Measurements from ENCODE around the gene OLIG2. TPM values are rescaled to one million over a fixed set of nuclear protein-coding genes. Genes with fewer than 3 reads are reported as not detected.

OLIG2 gene
- polyA plus RNA-seq, 1 experiment = not detected

DNA sequence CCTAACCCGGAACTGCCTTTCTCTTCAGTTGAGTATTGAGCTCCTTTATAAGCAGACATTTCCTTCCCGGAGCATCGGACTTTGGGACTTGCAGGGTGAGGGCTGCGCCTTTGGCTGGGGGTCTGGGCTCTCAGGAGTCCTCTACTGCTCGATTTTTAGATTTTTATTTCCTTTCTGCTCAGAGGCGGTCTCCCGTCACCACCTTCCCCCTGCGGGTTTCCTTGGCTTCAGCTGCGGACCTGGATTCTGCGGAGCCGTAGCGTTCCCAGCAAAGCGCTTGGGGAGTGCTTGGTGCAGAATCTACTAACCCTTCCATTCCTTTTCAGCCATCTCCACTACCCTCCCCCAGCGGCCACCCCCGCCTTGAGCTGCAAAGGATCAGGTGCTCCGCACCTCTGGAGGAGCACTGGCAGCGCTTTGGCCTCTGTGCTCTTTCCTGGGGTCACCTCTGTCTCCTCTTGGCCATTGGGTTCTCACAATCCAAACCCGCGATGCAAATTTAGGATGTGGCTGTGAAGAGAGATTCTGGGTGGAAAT is 3.7 kb downstream of the OLIG2 start:
- CTCF ChIA-PET = interaction anchor here (1.1 kb wide), 1 partner anchor 26 kb away, joined by 4 read pairs; no protein-coding TSS in a partner anchor
- peaks cover 75% of the 10 kb centered on the region for H3K27me3 ChIP-seq (ENCODE audit: control insufficient read depth, insufficient read depth, low read length)
- DNase-seq (ENCODE audit: low read depth) = no peak
- POLR2A ChIA-PET = no interaction called here
- TF ChIP-seq, protein P1, sequence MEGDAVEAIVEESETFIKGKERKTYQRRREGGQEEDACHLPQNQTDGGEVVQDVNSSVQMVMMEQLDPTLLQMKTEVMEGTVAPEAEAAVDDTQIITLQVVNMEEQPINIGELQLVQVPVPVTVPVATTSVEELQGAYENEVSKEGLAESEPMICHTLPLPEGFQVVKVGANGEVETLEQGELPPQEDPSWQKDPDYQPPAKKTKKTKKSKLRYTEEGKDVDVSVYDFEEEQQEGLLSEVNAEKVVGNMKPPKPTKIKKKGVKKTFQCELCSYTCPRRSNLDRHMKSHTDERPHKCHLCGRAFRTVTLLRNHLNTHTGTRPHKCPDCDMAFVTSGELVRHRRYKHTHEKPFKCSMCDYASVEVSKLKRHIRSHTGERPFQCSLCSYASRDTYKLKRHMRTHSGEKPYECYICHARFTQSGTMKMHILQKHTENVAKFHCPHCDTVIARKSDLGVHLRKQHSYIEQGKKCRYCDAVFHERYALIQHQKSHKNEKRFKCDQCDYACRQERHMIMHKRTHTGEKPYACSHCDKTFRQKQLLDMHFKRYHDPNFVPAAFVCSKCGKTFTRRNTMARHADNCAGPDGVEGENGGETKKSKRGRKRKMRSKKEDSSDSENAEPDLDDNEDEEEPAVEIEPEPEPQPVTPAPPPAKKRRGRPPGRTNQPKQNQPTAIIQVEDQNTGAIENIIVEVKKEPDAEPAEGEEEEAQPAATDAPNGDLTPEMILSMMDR (IDR thresholded peaks at IDR 0.05; ENCODE audit: insufficient read depth, low read depth, low read length) = no peak
- no peak overlapping the region for H3K4me3 ChIP-seq (ENCODE audit: low read depth, low read length)
- no peaks in the 10 kb centered on the region for H3K36me3 ChIP-seq (ENCODE audit: control insufficient read depth, insufficient read depth, low read length)

GRCh38 chr21:33029975-33030461 is 4.3 kb downstream of the OLIG2 start:
- Histone ChIP-seq H3K27me3 (ENCODE audit: control insufficient read depth, insufficient read depth, low read length) (peaks cover 71% of the 10 kb centered on the region), H3K36me3 (ENCODE audit: control insufficient read depth, insufficient read depth, low read length) (no peaks in the 10 kb centered on the region), H3K4me3 (ENCODE audit: low read depth, low read length) (no peak overlapping the region)
- CTCF ChIA-PET = interaction anchor here (1.1 to 1.6 kb wide), 2 partner anchors 13 to 25 kb away, joined by 3 to 4 read pairs; no protein-coding TSS in a partner anchor
- no peak for DNase-seq (ENCODE audit: low read depth)
- POLR2A ChIA-PET = no interaction called here
- TF ChIP-seq, protein P1 (IDR thresholded peaks at IDR 0.05; ENCODE audit: insufficient read depth, low read depth, low read length) = no peak

DNA sequence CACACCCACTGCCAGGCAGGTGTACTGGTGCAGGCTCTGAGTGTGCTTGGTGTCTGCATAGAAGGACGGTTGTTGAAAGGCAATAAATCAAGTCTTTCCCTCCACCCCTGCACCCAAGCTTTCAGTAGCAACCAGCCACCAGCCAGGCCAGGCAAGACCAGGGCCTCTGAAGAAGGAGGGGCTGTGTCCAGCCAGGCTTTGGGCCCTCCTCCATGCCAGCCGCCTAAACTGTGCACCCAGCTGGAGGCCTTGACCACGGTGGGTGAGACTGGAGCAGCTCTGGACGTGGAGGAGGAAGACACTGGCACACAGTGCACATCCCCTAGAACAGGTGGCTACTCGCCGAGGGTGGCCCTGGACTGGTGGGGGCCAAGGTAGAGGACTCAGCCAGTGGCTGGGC is 4.9 kb downstream of the OLIG2 start:
- ChIA-PET CTCF (interaction anchor here (1.1 to 1.6 kb wide), 2 partner anchors 13 to 25 kb away, joined by 3 to 4 read pairs; no protein-coding TSS in a partner anchor), POLR2A (no interaction called here)
- TF ChIP-seq, protein P1 (IDR thresholded peaks at IDR 0.05; ENCODE audit: insufficient read depth, low read depth, low read length) = no peak
- Histone ChIP-seq H3K27me3 (ENCODE audit: control insufficient read depth, insufficient read depth, low read length) (peaks cover 65% of the 10 kb centered on the region), H3K4me3 (ENCODE audit: low read depth, low read length) (no peak overlapping the region), H3K36me3 (ENCODE audit: control insufficient read depth, insufficient read depth, low read length) (no peaks in the 10 kb centered on the region)
- DNase-seq (ENCODE audit: low read depth) = no peak

- POLR2A ChIA-PET = no interaction called here
- TF ChIP-seq, protein P1 (IDR thresholded peaks at IDR 0.05; ENCODE audit: insufficient read depth, low read depth, low read length) = no peak
- DNase-seq (ENCODE audit: low read depth) = no peak
- CTCF ChIA-PET = interaction anchor here (1.6 kb wide), 1 partner anchor 12 kb away, joined by 3 read pairs; no protein-coding TSS in a partner anchor
- peaks cover 59% of the 10 kb centered on the region for H3K27me3 ChIP-seq (ENCODE audit: control insufficient read depth, insufficient read depth, low read length)
- no peaks in the 10 kb centered on the region for H3K36me3 ChIP-seq (ENCODE audit: control insufficient read depth, insufficient read depth, low read length)
- H3K4me3 ChIP-seq (ENCODE audit: low read depth, low read length) = no peak overlapping the region
These were observed 5.6 kb downstream of the OLIG2 start for GRCh38 chr21:33031152-33031911.

DNA sequence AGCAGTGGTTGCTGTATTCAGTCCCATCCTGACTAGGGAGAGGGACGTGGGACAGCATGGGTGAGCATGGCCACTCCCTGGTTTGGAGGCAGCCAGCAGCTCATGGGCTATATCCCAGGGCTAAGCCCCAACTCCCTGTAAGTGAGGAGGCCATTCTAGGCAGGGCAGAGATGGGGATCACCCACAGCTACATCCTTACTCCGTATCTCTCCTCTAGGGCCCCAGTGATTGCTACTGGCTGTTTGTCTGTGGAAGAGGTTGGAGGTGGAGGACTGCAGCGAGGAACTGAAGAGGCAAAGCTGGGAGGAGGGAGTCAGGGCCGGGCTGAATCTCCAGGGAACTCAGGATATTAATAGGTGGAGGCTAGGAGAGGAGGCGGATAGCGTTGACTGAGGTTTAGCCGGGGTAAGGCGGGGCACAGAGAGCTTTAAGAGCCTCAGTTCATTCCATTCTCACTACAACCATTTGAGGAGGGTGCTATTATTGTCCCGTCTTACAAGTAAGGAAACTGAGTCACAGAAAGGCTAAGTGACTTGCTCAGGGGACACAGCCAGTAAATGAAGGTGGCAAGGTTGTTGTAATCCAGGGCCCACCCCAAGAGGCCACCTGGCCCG is 6.8 kb downstream of the OLIG2 start:
- H3K4me3 ChIP-seq (ENCODE audit: low read depth, low read length) = no peak overlapping the region
- CTCF ChIA-PET = no interaction called here

More for the DNA sequence above, 6.8 kb downstream of the OLIG2 start:
- DNase-seq (ENCODE audit: low read depth) = no peak
- POLR2A ChIA-PET = no interaction called here
- TF ChIP-seq, protein P1 (IDR thresholded peaks at IDR 0.05; ENCODE audit: insufficient read depth, low read depth, low read length) = no peak
- Histone ChIP-seq H3K36me3 (ENCODE audit: control insufficient read depth, insufficient read depth, low read length) (no peaks in the 10 kb centered on the region), H3K27me3 (ENCODE audit: control insufficient read depth, insufficient read depth, low read length) (peaks cover 54% of the 10 kb centered on the region)
